IMR-90 (cell line): ENCODE data around the gene C2CD4C. TPM values are rescaled to one million over a fixed set of nuclear protein-coding genes. Genes with fewer than 3 reads are reported as not detected.

ENCODE experiments used
- ATAC-seq: fragments of 200-7000 bp; cut with Tn5 transposase; 2 replicates; pipeline ENCODE4 v1.9.1; 2020; ENCODE audit warnings: low read depth, mild to moderate bottlenecking, moderate library complexity
- BruUV-seq: library from RNA; stranded (reverse); fragments of 400-500 nt; replicated peaks from 2 replicates; lab custom pipeline; 2021; lab: Mats Ljungman, UMichigan
- CTCF ChIA-PET: fragments of 300-600 bp; formaldehyde crosslinking; extraction: SDS; loops from one replicate; lab custom pipeline; 2021; ENCODE audit warnings: antibody characterized with exemption; lab: Yijun Ruan, JAX
- POLR2A ChIA-PET: fragments of 300-600 bp; sonication (Branson Sonifier 250); formaldehyde crosslinking; loops from one replicate; lab custom pipeline; 2022; ENCODE audit warnings: antibody characterized with exemption; ENCODE audit not compliant: unreplicated experiment; lab: Charles Lee
- DNase-seq: peaks from one replicate; pipeline ENCODE4 v3.0.0; 2013
- H2AFZ ChIP-seq: replicated peaks from 2 replicates; pipeline ENCODE3; 2013; ENCODE audit warnings: low read length, mild to moderate bottlenecking; ENCODE audit not compliant: poor library complexity
- H2AK5ac ChIP-seq: 2 replicates; pipeline ENCODE4 v1.6.1; 2013; ENCODE audit warnings: low read depth, low read length, inconsistent platforms
- H2AK9ac ChIP-seq: replicated peaks from 2 replicates; pipeline ENCODE3; 2013; ENCODE audit warnings: mild to moderate bottlenecking, low read depth, low read length, moderate library complexity; ENCODE audit not compliant: poor library complexity
- H2BK120ac ChIP-seq: 2 replicates; pipeline ENCODE4 v1.6.1; 2013; ENCODE audit warnings: low read depth, low read length, inconsistent platforms
- H2BK15ac ChIP-seq: 3 replicates; pipeline ENCODE4 v1.6.1; 2013; ENCODE audit warnings: low read depth, low read length, inconsistent platforms
- H2BK20ac ChIP-seq: 2 replicates; pipeline ENCODE4 v1.6.1; 2013; ENCODE audit warnings: low read depth, mild to moderate bottlenecking, inconsistent platforms, low read length, moderate library complexity
- H2BK5ac ChIP-seq: 2 replicates; pipeline ENCODE4 v1.6.1; 2013; ENCODE audit warnings: mild to moderate bottlenecking, low read depth, low read length, inconsistent platforms; ENCODE audit not compliant: poor library complexity, severe bottlenecking
- H3K14ac ChIP-seq: replicated peaks from 2 replicates; pipeline ENCODE4 v1.6.1; 2013; ENCODE audit warnings: low read depth, low read length, inconsistent platforms
- H3K18ac ChIP-seq: 2 replicates; pipeline ENCODE4 v1.6.1; 2013; ENCODE audit warnings: low read depth, low read length, control low read depth
- H3K23ac ChIP-seq: 2 replicates; pipeline ENCODE4 v1.6.1; 2013; ENCODE audit warnings: low read depth, low read length, inconsistent platforms
- H3K27ac ChIP-seq: 2 replicates; pipeline ENCODE4 v1.5.1; 2013; ENCODE audit warnings: mild to moderate bottlenecking, control low read depth, low read length; ENCODE audit not compliant: insufficient read depth
- H3K27me3 ChIP-seq: 2 replicates; pipeline ENCODE4 v1.6.1; 2013; ENCODE audit warnings: low read length; ENCODE audit not compliant: control insufficient read depth, insufficient read depth
- H3K36me3 ChIP-seq: 2 replicates; pipeline ENCODE4 v1.6.1; 2013; ENCODE audit warnings: low read length, mixed read lengths; ENCODE audit not compliant: control insufficient read depth, insufficient read depth
- H3K4ac ChIP-seq: 2 replicates; pipeline ENCODE4 v1.6.1; 2013; ENCODE audit warnings: low read depth, low read length, inconsistent platforms
- H3K4me1 ChIP-seq: 2 replicates; pipeline ENCODE4 v1.6.1; 2013; ENCODE audit warnings: low read length, mixed read lengths; ENCODE audit not compliant: control insufficient read depth, insufficient read depth
- H3K4me2 ChIP-seq: 2 replicates; pipeline ENCODE4 v1.6.1; 2013; ENCODE audit warnings: low read depth, mild to moderate bottlenecking, control low read depth, low read length, moderate library complexity
- H3K4me3 ChIP-seq: 2 replicates; pipeline ENCODE4 v1.5.1; 2013; ENCODE audit warnings: low read depth, mild to moderate bottlenecking, control low read depth, low read length, moderate library complexity; ENCODE audit not compliant: insufficient read depth
- H3K56ac ChIP-seq: 2 replicates; pipeline ENCODE4 v1.6.1; 2013; ENCODE audit warnings: low read length, inconsistent platforms; ENCODE audit not compliant: insufficient read depth; ENCODE audit errors: extremely low read depth
- H3K79me1 ChIP-seq, 2 experiments: 2 replicates each; pipeline ENCODE4 v1.6.1; 2013; ENCODE audit warnings: low read length in 2 of 2, inconsistent platforms in 1 of 2, low read depth in 1 of 2
- H3K9ac ChIP-seq: 2 replicates; pipeline ENCODE4 v1.6.1; 2013; ENCODE audit warnings: low read depth, low read length, control low read depth
- H3K9me1 ChIP-seq: 2 replicates; pipeline ENCODE4 v1.6.1; 2013; ENCODE audit warnings: low read length, inconsistent platforms; ENCODE audit not compliant: insufficient read depth
- H3K9me3 ChIP-seq: 2 replicates; pipeline ENCODE4 v1.6.1; 2013; ENCODE audit warnings: low read length; ENCODE audit not compliant: control insufficient read depth, insufficient read depth
- H4K20me1 ChIP-seq: 2 replicates; pipeline ENCODE4 v1.6.1; 2013; ENCODE audit warnings: low read length, inconsistent platforms; ENCODE audit not compliant: insufficient read depth
- H4K5ac ChIP-seq: 2 replicates; pipeline ENCODE4 v1.6.1; 2013; ENCODE audit warnings: mild to moderate bottlenecking, low read depth, low read length, control low read depth
- H4K8ac ChIP-seq, 2 experiments: 2 replicates each; pipeline ENCODE4 v1.6.1; 2013; ENCODE audit warnings: low read depth in 2 of 2, low read length in 2 of 2, control low read depth in 1 of 2, inconsistent platforms in 1 of 2
- H4K91ac ChIP-seq: 2 replicates; pipeline ENCODE4 v1.6.1; 2013; ENCODE audit warnings: low read depth, low read length, inconsistent platforms; ENCODE audit not compliant: insufficient read depth
- BHLHE40 ChIP-seq: fragments of 150-350 bp; IDR thresholded peaks from 2 replicates; pipeline ENCODE4 v1.6.1; 2016; ENCODE audit warnings: mild to moderate bottlenecking, low read depth, low read length
- CEBPB ChIP-seq: IDR thresholded peaks from 2 replicates; pipeline ENCODE4 v1.6.1; 2012; ENCODE audit warnings: low read depth, low read length, improper control_type of control experiment
- CHD1 ChIP-seq: IDR thresholded peaks from 2 replicates; pipeline ENCODE4 v1.6.1; 2012; ENCODE audit warnings: low read depth, low read length, improper control_type of control experiment
- CTCF ChIP-seq: conservative IDR thresholded peaks from 2 replicates; pipeline ENCODE4 v1.5.1; 2012; ENCODE audit warnings: mild to moderate bottlenecking, low read depth, low read length, improper control_type of control experiment
- ELK1 ChIP-seq: fragments of 150-350 bp; IDR thresholded peaks from 2 replicates; pipeline ENCODE4 v1.6.1; 2016; ENCODE audit warnings: low read depth, mild to moderate bottlenecking, low read length, moderate library complexity, borderline replicate concordance
- FOS ChIP-seq: fragments of 150-350 bp; IDR thresholded peaks from 2 replicates; pipeline ENCODE4 v1.6.1; 2016; ENCODE audit warnings: low read depth, low read length
- MAFK ChIP-seq: IDR thresholded peaks from 2 replicates; pipeline ENCODE4 v1.6.1; 2012; ENCODE audit warnings: low read depth, low read length, improper control_type of control experiment
- MAZ ChIP-seq: IDR thresholded peaks from 2 replicates; pipeline ENCODE4 v1.6.1; 2012; ENCODE audit warnings: low read depth, mild to moderate bottlenecking, low read length, improper control_type of control experiment, moderate library complexity, borderline replicate concordance
- MXI1 ChIP-seq: IDR thresholded peaks from 2 replicates; pipeline ENCODE4 v1.6.1; 2012; ENCODE audit warnings: low read depth, mild to moderate bottlenecking, low read length, moderate library complexity, borderline replicate concordance
- NFE2L2 ChIP-seq: fragments of 150-350 bp; IDR thresholded peaks from 2 replicates; pipeline ENCODE4 v1.6.1; 2016; ENCODE audit warnings: low read depth, mild to moderate bottlenecking, low read length
- POLR2A ChIP-seq: IDR thresholded peaks from 2 replicates; pipeline ENCODE4 v1.6.1; 2012; ENCODE audit warnings: mild to moderate bottlenecking, low read depth, low read length
- RAD21 ChIP-seq: IDR thresholded peaks from 2 replicates; pipeline ENCODE4 v1.6.1; 2012; ENCODE audit warnings: low read length, improper control_type of control experiment
- RCOR1 ChIP-seq: IDR thresholded peaks from 2 replicates; pipeline ENCODE4 v1.6.1; 2012; ENCODE audit warnings: mild to moderate bottlenecking, low read length, improper control_type of control experiment; ENCODE audit not compliant: insufficient replicate concordance
- RFX5 ChIP-seq: IDR thresholded peaks from 2 replicates; pipeline ENCODE4 v1.8.0; 2012; ENCODE audit warnings: low read depth, mild to moderate bottlenecking, low read length, moderate library complexity
- SMC3 ChIP-seq: fragments of 150-350 bp; IDR thresholded peaks from 2 replicates; pipeline ENCODE4 v1.6.1; 2016; ENCODE audit warnings: low read depth, mild to moderate bottlenecking, antibody characterized with exemption, low read length, moderate library complexity
- USF2 ChIP-seq: fragments of 150-350 bp; IDR thresholded peaks from 2 replicates; pipeline ENCODE4 v1.6.1; 2017; ENCODE audit warnings: mild to moderate bottlenecking, antibody characterized with exemption, low read length, low read depth
- WGBS, 2 experiments: methylation state at CpG; one replicate each; pipeline versions ENCODE4 v1.1.5 to v1.1.7; 2013; ENCODE audit warnings: missing lambda C conversion rate in 2 of 2; ENCODE audit not compliant: insufficient read length in 1 of 2; ENCODE audit errors: extremely low coverage in 2 of 2; 5-methylcytosine and 5-hydroxymethylcytosine counted together
- dilution Hi-C: fragments of 300-500 bp; cut with HindIII; formaldehyde crosslinking; loops from one replicate; pipeline ENCODE4 v1.14.3; 2018; ENCODE audit warnings: low sequenced_read_pairs; ENCODE audit not compliant: unreplicated experiment
- in situ Hi-C: fragments of 300-500 bp; cut with MboI; formaldehyde crosslinking; loops from 3 replicates; pipeline ENCODE4 v1.14.3; 2019; ENCODE audit warnings: low sequenced_read_pairs, inconsistent platforms, mixed read lengths
- intact Hi-C: fragments of 100-400 bp; cut with micrococcal nuclease; formaldehyde crosslinking; loops from 2 replicates; pipeline ENCODE4 v1.10.0; 2022
- polyA plus RNA-seq, 3 experiments: library from polyadenylated mRNA; depleted of rRNA; stranded (reverse); fragments of >200 nt; gene quantifications; 2 replicates each; pipeline ENCODE4 v1.2.3, GENCODE V29; 2012; ENCODE audit warnings: low replicate concordance in 1 of 3
- total RNA-seq: library from RNA; depleted of rRNA; stranded (reverse); fragments of >200 nt; gene quantifications from 2 replicates; pipeline ENCODE4 v1.2.3, GENCODE V29; 2012

Gene C2CD4C
- total and polyA plus RNA-seq, 2 of the 4 experiments (the other 2 are of a cell fraction), result under 0.01 to 0.07 TPM

DNA sequence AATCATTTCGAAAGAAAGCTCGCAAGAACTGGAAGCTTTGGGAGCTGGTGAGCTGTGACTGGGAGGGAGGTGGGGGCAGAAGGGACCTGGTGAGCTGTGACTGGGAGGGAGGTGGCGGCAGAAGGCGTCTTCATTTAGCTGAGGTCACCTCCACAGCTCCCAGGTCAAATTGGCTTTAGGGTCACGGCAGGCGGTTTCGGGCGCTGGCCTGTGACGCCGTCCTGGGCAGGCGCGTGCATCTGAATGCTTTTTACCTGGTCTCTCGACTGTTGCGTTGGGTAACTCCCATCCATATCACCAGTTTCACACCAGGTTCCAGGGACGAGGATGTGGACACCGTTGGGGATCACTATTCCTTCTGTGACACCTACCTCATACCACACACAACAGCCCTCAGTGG, 29.2 kb downstream of the C2CD4C start:
- H2BK15ac ChIP-seq, result no peak overlapping the region
- POLR2A ChIA-PET, result no interaction called here
- no peak for TF ChIP-seq BHLHE40
- no peak for TF ChIP-seq RFX5
- no peak for TF ChIP-seq ELK1
- TF ChIP-seq MAZ, result no peak
- TF ChIP-seq FOS, result no peak
- no peak for TF ChIP-seq MAFK
- TF ChIP-seq USF2, result no peak
- TF ChIP-seq CEBPB, result no peak
- no peak for TF ChIP-seq NFE2L2
- no peak for TF ChIP-seq SMC3
- no peak for TF ChIP-seq CTCF
- no peak for TF ChIP-seq MXI1
- TF ChIP-seq RAD21, result no peak
- no peak for TF ChIP-seq RCOR1
- TF ChIP-seq CHD1, result no peak
- TF ChIP-seq POLR2A, result no peak
- H4K5ac ChIP-seq, result no peak overlapping the region
- H3K56ac ChIP-seq, result no peak overlapping the region
- H3K27me3 ChIP-seq, result peaks cover 19% of the 10 kb centered on the region
- dilution Hi-C loops (no loop called here), in situ Hi-C loops (no loop called here), intact Hi-C loops (loop anchor here (5.0 kb wide), 1 partner anchor 128 kb away; the partner anchor contains the start of gene TPGS1)
- H3K36me3 ChIP-seq, result no peaks in the 10 kb centered on the region
- H3K23ac ChIP-seq, result no peak overlapping the region
- H3K27ac ChIP-seq, result no peak overlapping the region
- H2AK5ac ChIP-seq, result no peak overlapping the region
- no peaks in the 10 kb centered on the region for H3K9me3 ChIP-seq
- no peak overlapping the region for H3K4ac ChIP-seq
- no peak for ATAC-seq
- H2BK120ac ChIP-seq, result no peak overlapping the region
- no peak overlapping the region for H3K14ac ChIP-seq
- no peak overlapping the region for H3K18ac ChIP-seq
- CTCF ChIA-PET, result no interaction called here
- no peak overlapping the region for H3K9ac ChIP-seq
- no peak overlapping the region for H2BK5ac ChIP-seq
- WGBS, 2 experiments, result 83% methylated on average over 10 of the region's 16 CpGs; no CpG with 5 or more reads in 1 of the 2 experiments
- peaks cover 2% of the 10 kb centered on the region; the same call in 1 of the 2 replicates for H3K4me1 ChIP-seq
- H3K4me3 ChIP-seq, result no peak overlapping the region
- no peak for DNase-seq
- no peak overlapping the region for H4K8ac ChIP-seq
- no peaks in the 10 kb centered on the region for H3K9me1 ChIP-seq
- no peak overlapping the region for H3K4me2 ChIP-seq
- no peak overlapping the region for H2AK9ac ChIP-seq
- no peak overlapping the region for H2AFZ ChIP-seq
- no peak overlapping the region for H4K91ac ChIP-seq
- H2BK20ac ChIP-seq, result no peak overlapping the region
- no TSS peak for BruUV-seq
- H3K79me1 ChIP-seq, result no peaks in the 10 kb centered on the region
- H4K20me1 ChIP-seq, result no peaks in the 10 kb centered on the region
